Stimulated activated CD4-positive, alpha-beta T cell treated with anti-CD3 and anti-CD28 coated beads, Interleukin-12 subunit alpha, Interleukin-12 subunit beta, amount 100 ng/mL, for 4 hours (primary cell): ENCODE data around the gene FARP2.

Experiments
- DNase-seq: peaks from one replicate; pipeline ENCODE4 v3.0.0-alpha.2; 2020

Gene FARP2

GRCh38 chr2:241535871-241536655 lies 180.0 kb downstream of the FARP2 start:
- DNase-seq, result no peak

- DNase-seq, result no peak
These were observed 182.9 kb downstream of the FARP2 start for GRCh38 chr2:241538838-241539615.

DNA sequence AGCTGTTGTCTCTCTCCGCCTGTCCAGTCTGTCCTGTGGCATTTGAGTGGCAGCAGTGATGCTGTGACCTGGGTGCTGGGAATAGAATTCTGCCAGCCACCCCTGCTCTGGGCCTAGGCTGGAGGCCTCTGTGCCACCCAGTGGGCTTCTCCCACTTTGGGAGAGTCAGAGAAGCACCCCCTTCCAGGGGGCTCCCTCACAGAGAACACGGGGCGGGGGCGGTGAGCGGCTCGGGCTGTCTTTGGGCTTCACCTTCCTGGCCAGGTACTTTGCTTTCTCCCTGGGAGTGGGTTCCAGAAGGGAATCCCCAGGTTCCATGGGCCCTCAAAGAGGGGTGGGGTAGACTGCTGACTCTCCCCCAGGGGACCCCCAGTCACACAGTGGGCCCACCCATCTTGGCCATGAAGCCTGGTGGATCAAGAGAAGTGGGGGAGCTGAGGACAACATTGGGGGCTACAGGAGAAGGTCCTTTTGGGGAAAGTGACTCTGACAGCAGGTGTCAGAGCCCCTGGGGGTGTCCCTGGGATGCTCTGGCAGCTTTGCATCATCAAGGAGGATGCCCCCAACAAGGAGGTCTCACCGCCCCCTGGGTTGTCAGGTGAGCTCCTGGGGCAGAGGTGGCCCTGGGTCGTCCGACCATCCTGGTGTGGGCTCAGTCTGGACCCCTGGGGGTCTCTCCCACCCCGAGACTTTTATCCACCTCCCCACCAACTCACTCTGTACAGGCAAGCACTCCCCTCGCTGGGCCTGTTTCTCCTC lies 183.7 kb downstream of the FARP2 start:
- no peak for DNase-seq

DNA sequence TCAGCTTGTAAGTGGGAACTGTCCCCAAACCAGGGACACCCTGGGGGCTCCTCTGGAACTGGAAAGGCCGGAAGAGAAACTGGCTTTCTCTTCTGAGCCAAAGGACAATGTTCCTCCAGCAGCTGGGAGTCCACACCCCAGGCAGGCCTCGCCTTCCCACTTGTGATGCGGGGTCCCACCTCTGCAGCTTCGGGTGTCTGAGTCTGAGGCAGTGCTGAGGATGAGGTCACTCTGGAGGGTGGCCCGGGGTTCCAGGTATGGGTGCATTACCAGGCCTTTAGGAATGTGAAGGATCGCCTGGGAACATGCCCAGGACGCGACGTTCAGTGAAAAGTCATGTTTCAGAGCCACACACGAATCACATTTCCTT lies 184.3 kb downstream of the FARP2 start:
- DNase-seq, result no peak

DNA sequence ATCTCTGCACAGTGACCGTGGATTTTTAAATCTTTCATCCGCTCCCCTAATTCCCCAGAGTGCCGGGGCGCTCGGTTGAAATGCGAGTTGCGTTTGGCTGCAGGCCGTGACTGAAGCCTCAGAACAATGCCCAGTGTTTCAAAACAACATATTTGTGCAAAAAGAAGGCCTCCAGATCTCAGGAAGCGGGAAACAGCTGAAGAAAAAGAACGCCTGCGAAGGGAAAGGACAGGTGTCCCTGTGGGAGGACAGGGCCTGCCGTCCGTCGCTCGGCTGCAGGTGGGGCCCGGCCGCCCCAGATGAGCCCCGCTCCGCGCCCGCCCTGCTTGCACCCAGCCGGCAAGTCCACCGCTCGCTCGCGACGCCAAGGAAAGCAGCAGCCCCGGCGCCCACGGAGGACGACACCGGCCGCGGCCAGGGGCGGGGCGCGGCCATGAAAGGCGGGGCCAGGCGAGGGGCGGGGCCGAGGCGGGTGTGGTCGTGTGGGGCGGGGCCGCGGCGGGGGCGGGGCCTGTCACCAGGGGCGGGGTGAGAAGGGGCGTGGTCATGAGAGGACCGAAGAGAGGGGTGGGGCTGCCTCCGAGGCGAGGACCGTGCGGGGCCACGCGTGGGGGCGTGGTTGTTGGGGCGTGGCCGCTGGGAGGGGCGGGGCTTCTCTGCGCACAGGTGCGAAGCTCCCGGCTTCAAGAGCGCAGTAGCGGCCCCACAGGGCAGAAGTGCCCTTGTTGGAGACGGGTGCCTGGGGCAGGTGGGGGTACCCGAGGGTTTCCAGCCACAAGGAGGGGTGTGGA lies 184.9 kb downstream of the FARP2 start:
- DNase-seq, result peak; percentile 54

- no peak for DNase-seq
These were observed 185.6 kb downstream of the FARP2 start for GRCh38 chr2:241541564-241542277.

- DNase-seq, result no peak
These were observed 186.2 kb downstream of the FARP2 start for GRCh38 chr2:241542278-241542605.
